HG02870 (cell line): ENCODE data around the gene MED26.
"Not testable (repeated sequence)": the region's sequence is repeated elsewhere in the genome, so short reads cannot be mapped to it uniquely, and the experiment has no call there.

Experiments used
- ATAC-seq: cut with Tn5 transposase; IDR thresholded peaks from one replicate; pipeline ENCODE4 v1.9.1; 2021; ENCODE audit warnings: mild to moderate bottlenecking, moderate library complexity; ENCODE audit not compliant: unreplicated experiment

MED26 gene

GRCh38 chr19:16628183-16628983 is at the start of gene MED26:
Gene MED26, minus strand, starts transcription at chr19:16628204. Its CDS starts 261 bp downstream, at chr19:16627943.
- peak; percentile 72 for ATAC-seq

- ATAC-seq, result no peak
Measured at GRCh38 chr19:16677055-16677454, 49.1 kb upstream of the MED26 start.

GRCh38 chr19:16676101-16676798 is 48.2 kb upstream of the MED26 start:
- ATAC-seq, result no peak

GRCh38 chr19:16673839-16674238 is 45.8 kb upstream of the MED26 start:
- ATAC-seq, result not testable (repeated sequence)

GRCh38 chr19:16673231-16673630 is 45.2 kb upstream of the MED26 start:
- ATAC-seq, result no peak

- ATAC-seq, result no peak
Measured at GRCh38 chr19:16671652-16672274, 43.8 kb upstream of the MED26 start.

- ATAC-seq, result no peak
Measured at GRCh38 chr19:16670291-16670690, 42.3 kb upstream of the MED26 start.

- not testable (repeated sequence) for ATAC-seq
Measured at GRCh38 chr19:16668702-16669101, 40.7 kb upstream of the MED26 start.

GRCh38 chr19:16668176-16668575 is 40.2 kb upstream of the MED26 start:
- no peak for ATAC-seq

- no peak for ATAC-seq
Measured at GRCh38 chr19:16661480-16662034, 33.6 kb upstream of the MED26 start.

GRCh38 chr19:16660763-16661479 is 32.9 kb upstream of the MED26 start, which contains the start of gene TMEM38A:
Gene TMEM38A, plus strand, starts transcription at chr19:16661139. Its CDS starts 79 bp downstream, at chr19:16661218.
- no peak for ATAC-seq

- peak; percentile 92 for ATAC-seq
Measured at GRCh38 chr19:16659832-16660708, 32.1 kb upstream of the MED26 start, which contains the start of gene SMIM7. Gene SMIM7, minus strand, starts transcription at chr19:16660144. Its CDS starts 34 bp downstream, at chr19:16660110.

GRCh38 chr19:16659464-16659831 is 31.4 kb upstream of the MED26 start:
- ATAC-seq, result no peak

- ATAC-seq, result no peak
Measured at GRCh38 chr19:16657384-16657783, 29.4 kb upstream of the MED26 start.

GRCh38 chr19:16655727-16656126 is 27.7 kb upstream of the MED26 start:
- no peak for ATAC-seq

GRCh38 chr19:16654627-16655026 is 26.6 kb upstream of the MED26 start:
- ATAC-seq, result no peak

- ATAC-seq, result no peak
Measured at GRCh38 chr19:16654140-16654539, 26.1 kb upstream of the MED26 start.

- no peak for ATAC-seq
Measured at GRCh38 chr19:16652854-16653253, 24.9 kb upstream of the MED26 start.

GRCh38 chr19:16651421-16652188 is 23.6 kb upstream of the MED26 start:
- ATAC-seq, result not testable (repeated sequence)
